Prostate gland (tissue), 2 donors: ENCODE data around the gene GALNT14.

ENCODE experiments used
- CTCF ChIP-seq, 4 experiments: fragments of 200-600 bp in 2 of 4; fragments of 450-650 bp in 2 of 4; sonication (generic) in 2 of 4; IDR thresholded peaks; 1 replicate in 3 of 4; 2 replicates in 1 of 4; pipeline ENCODE4 v1.5.1; 2016 to 2019; ENCODE audit warnings: antibody characterized with exemption in 4 of 4, mild to moderate bottlenecking in 2 of 4, moderate library complexity in 2 of 4
- POLR2A ChIP-seq: fragments of 450-650 bp; IDR thresholded peaks from one replicate; pipeline ENCODE4 v1.6.1; 2016; ENCODE audit warnings: antibody characterized with exemption, mild to moderate bottlenecking
- POLR2AphosphoS5 ChIP-seq: sonication (generic); formaldehyde crosslinking; IDR thresholded peaks from one replicate; pipeline ENCODE4 v1.6.1; 2017; ENCODE audit warnings: antibody characterized with exemption

DNA sequence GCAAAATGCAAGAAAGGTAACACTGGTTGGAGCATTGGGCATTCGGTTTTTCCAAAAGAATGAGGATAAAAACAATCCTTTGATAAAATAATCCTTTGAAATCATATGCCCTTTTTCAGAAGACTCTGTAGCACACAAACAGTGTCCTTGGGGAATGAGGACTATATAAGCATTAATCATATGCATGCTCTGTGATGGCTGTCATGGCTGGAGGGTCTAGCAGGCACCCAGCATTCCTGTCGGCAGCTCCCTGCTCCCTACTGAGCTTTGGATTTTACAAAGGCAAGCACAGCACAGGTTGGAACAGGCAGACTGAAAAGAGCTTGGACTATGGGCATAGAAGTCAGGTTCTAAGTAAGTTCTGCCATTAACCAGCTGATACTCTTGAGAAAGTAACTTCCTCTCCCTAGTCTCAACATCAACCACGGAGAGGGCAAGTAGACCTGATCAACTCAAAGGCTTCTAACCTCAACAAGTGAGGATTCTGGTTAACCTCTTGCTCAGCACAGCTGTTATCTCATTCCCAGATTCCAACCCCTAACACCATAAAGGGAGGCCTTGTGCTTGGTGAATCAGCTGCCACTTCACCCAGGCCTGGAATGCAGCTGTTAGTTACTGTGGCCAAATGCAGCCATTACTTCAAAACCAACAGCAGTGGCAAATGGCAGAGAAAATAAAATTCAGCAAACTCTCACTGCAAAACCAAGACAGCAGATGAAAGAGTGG lies 29.5 kb downstream of the GALNT14 start:
- TF ChIP-seq CTCF (IDR thresholded peaks at IDR 0.05) (no peak), POLR2A (no peak), POLR2AphosphoS5 (no peak)
